HCT116 (cell line): Measurements from ENCODE around the gene CYB5B. TPM values are rescaled to one million over a fixed set of nuclear protein-coding genes. Genes with fewer than 3 reads are reported as not detected.

ENCODE experiments used
- ATAC-seq: fragments of 200-7000 bp; cut with Tn5 transposase; 2 replicates; pipeline ENCODE4 v1.9.1; 2020; ENCODE audit warnings: mild to moderate bottlenecking, moderate library complexity
- BruUV-seq: library from RNA; stranded (reverse); fragments of 400-500 nt; replicated peaks from 2 replicates; lab custom pipeline; 2021; lab: Mats Ljungman, UMichigan
- CTCF ChIA-PET: fragments of 300-600 bp; sonication (Branson Sonifier 250); formaldehyde crosslinking; loops from one replicate; lab custom pipeline; 2021; ENCODE audit warnings: antibody characterized with exemption; lab: Charles Lee
- POLR2A ChIA-PET: fragments of 300-600, 350-600 bp; sonication (Branson Sonifier 250); formaldehyde crosslinking; loops from one replicate; lab custom pipeline; 2021; ENCODE audit warnings: antibody characterized with exemption; lab: Charles Lee
- RAD21 ChIA-PET, 2 experiments: fragments of 300-600 bp; sonication (Branson Sonifier 250); formaldehyde crosslinking; loops; one replicate each; lab custom pipeline; 2023; ENCODE audit warnings: low total read pairs in 2 of 2; ENCODE audit not compliant: uncharacterized antibody in 2 of 2, unreplicated experiment in 2 of 2, low non-redundant PET in 1 of 2; lab: Charles Lee
- DNase-seq: peaks from one replicate; pipeline ENCODE4 v3.0.0-alpha.2; 2010; ENCODE audit warnings: low read depth, low spot score
- H2AFZ ChIP-seq: fragments of 200-600 bp; shearing (Covaris generic), sonication (generic); 2 replicates; pipeline ENCODE4 v1.6.1; 2017; ENCODE audit warnings: low read depth, mixed run types, mixed read lengths, antibody characterized with exemption, low read length; ENCODE audit not compliant: poor library complexity, severe bottlenecking
- H3K27ac ChIP-seq: 2 replicates; pipeline ENCODE4 v1.5.1; 2012; ENCODE audit warnings: low read depth, low read length
- H3K27me3 ChIP-seq: fragments of 200-600 bp; sonication (generic); 2 replicates; pipeline ENCODE4 v1.6.1; 2016; ENCODE audit warnings: mixed run types, low read length, mixed read lengths; ENCODE audit not compliant: insufficient read depth
- H3K36me3 ChIP-seq, 2 experiments: fragments of 200-500 bp in 1 of 2; fragments of 200-600 bp in 1 of 2; sonication (Bioruptor generic) in 1 of 2; sonication (generic) in 1 of 2; 2 replicates each; pipeline versions ENCODE4 v1.5.1 to v1.6.1; 2014 to 2016; ENCODE audit warnings: low read length in 2 of 2, inconsistent platforms in 1 of 2, mixed read lengths in 1 of 2, mixed run types in 1 of 2; ENCODE audit not compliant: insufficient read depth in 2 of 2, control insufficient read depth in 1 of 2
- H3K4me1 ChIP-seq, 2 experiments: fragments of 200-600 bp in 1 of 2; sonication (generic) in 1 of 2; 2 replicates each; pipeline versions ENCODE4 v1.5.1 to v1.6.1; 2012 to 2017; ENCODE audit warnings: low read length in 2 of 2, inconsistent platforms in 1 of 2, mild to moderate bottlenecking in 1 of 2, mixed read lengths in 1 of 2, mixed run types in 1 of 2, moderate library complexity in 1 of 2; ENCODE audit not compliant: insufficient read depth in 2 of 2, control insufficient read depth in 1 of 2
- H3K4me2 ChIP-seq: fragments of 200-600 bp; sonication (generic); 2 replicates; pipeline ENCODE4 v1.6.1; 2017; ENCODE audit warnings: mixed run types, low read length, mixed read lengths
- H3K4me3 ChIP-seq, 2 experiments: fragments of 200-600 bp in 1 of 2; sonication (generic) in 1 of 2; replicated peaks in 1 of 2; 2 replicates each; pipeline ENCODE4 v1.5.1; 2011 to 2016; ENCODE audit warnings: low read length in 2 of 2, control low read depth in 1 of 2, low read depth in 1 of 2, mild to moderate bottlenecking in 1 of 2, mixed read lengths in 1 of 2, mixed run types in 1 of 2
- H3K79me2 ChIP-seq: fragments of 200-600 bp; sonication (generic); 2 replicates; pipeline ENCODE4 v1.6.1; 2017; ENCODE audit warnings: mild to moderate bottlenecking, mixed run types, low read length, moderate library complexity, mixed read lengths; ENCODE audit not compliant: insufficient read depth
- H3K9ac ChIP-seq: fragments of 200-600 bp; sonication (generic); 2 replicates; pipeline ENCODE4 v1.6.1; 2016; ENCODE audit warnings: low read length, mixed read lengths
- H3K9me2 ChIP-seq: fragments of 200-600 bp; sonication (generic), shearing (Covaris generic); 2 replicates; pipeline ENCODE4 v1.6.1; 2017; ENCODE audit warnings: mixed run types, mild to moderate bottlenecking, moderate library complexity; ENCODE audit not compliant: insufficient read depth
- H3K9me3 ChIP-seq, 2 experiments: fragments of 200-500 bp in 1 of 2; fragments of 200-600 bp in 1 of 2; sonication (Bioruptor generic) in 1 of 2; sonication (generic) in 1 of 2; 2 replicates each; pipeline ENCODE4 v1.6.1; 2014 to 2017; ENCODE audit warnings: low read length in 2 of 2, mixed read lengths in 2 of 2, inconsistent platforms in 1 of 2, low read depth in 1 of 2, mild to moderate bottlenecking in 1 of 2, mixed run types in 1 of 2, moderate library complexity in 1 of 2; ENCODE audit not compliant: control insufficient read depth in 1 of 2, insufficient read depth in 1 of 2
- H4K20me1 ChIP-seq: fragments of 200-600 bp; sonication (generic), shearing (Covaris generic); 2 replicates; pipeline ENCODE4 v1.6.1; 2017; ENCODE audit warnings: mixed run types, mild to moderate bottlenecking, moderate library complexity; ENCODE audit not compliant: insufficient read depth
- CEBPB ChIP-seq: IDR thresholded peaks from 2 replicates; pipeline ENCODE4 v1.6.1; 2012; ENCODE audit warnings: low read depth
- EGR1 ChIP-seq: IDR thresholded peaks from 2 replicates; pipeline ENCODE4 v1.6.1; 2012; ENCODE audit warnings: low read depth
- ELF1 ChIP-seq: IDR thresholded peaks from 2 replicates; pipeline ENCODE4 v1.6.1; 2012; ENCODE audit warnings: low read depth, borderline replicate concordance
- SP1 ChIP-seq: IDR thresholded peaks from 2 replicates; pipeline ENCODE4 v1.6.1; 2012; ENCODE audit warnings: low read depth
- YY1 ChIP-seq: IDR thresholded peaks from 2 replicates; pipeline ENCODE4 v1.6.1; 2011; ENCODE audit warnings: low read length, low read depth, moderate library complexity, mild to moderate bottlenecking; ENCODE audit not compliant: insufficient replicate concordance; ENCODE audit errors: extremely low read depth
- intact Hi-C: fragments of 100-400 bp; cut with micrococcal nuclease; formaldehyde crosslinking; loops from 2 replicates; pipeline ENCODE4 v1.10.0; 2022
- total RNA-seq: library from RNA; stranded (reverse); gene quantifications from one replicate; pipeline ENCODE4 v1.2.1, GENCODE V29; 2021; ENCODE audit not compliant: unreplicated experiment
- TF ChIP-seq, protein P1 (sequence below), 3 experiments: fragments of 200-600 bp in 1 of 3; sonication (generic) in 1 of 3; IDR thresholded peaks in 2 of 3; conservative IDR thresholded peaks in 1 of 3; 2 replicates each; pipeline ENCODE4 v1.5.1; 2012 to 2017; ENCODE audit warnings: low read depth in 2 of 3, low read length in 2 of 3, antibody characterized with exemption in 1 of 3, borderline replicate concordance in 1 of 3, control low read depth in 1 of 3, mild to moderate bottlenecking in 1 of 3, mixed read lengths in 1 of 3, mixed run types in 1 of 3, moderate library complexity in 1 of 3; ENCODE audit not compliant: insufficient read depth in 1 of 3

The CYB5B gene
- total RNA-seq, 1 experiment from 2014 or later = 689 TPM

GRCh38 chr16:69513180-69513966 lies 89.0 kb downstream of the CYB5B start:
- no peaks in the 10 kb centered on the region for H3K9me2 ChIP-seq
- peaks cover 29 to 37% of the 10 kb centered on the region in 2 experiments for H3K4me1 ChIP-seq
- ATAC-seq (peak; percentile 50; the same call in 1 of the 2 replicates), DNase-seq (no peak)
- H3K36me3 ChIP-seq = no peaks in the 10 kb centered on the region
- peak overlapping the region; percentile 86 for H3K4me2 ChIP-seq
- ChIA-PET RAD21 (no interaction called here), CTCF (no interaction called here), POLR2A (interaction anchor here (2.2 kb wide), 1 partner anchor 17 kb away, joined by 10 read pairs; no protein-coding TSS in a partner anchor)
- peaks cover 0 to 4% of the 10 kb centered on the region in 2 experiments; a peak in 1 of 4 replicates for H3K9me3 ChIP-seq
- H3K79me2 ChIP-seq = no peaks in the 10 kb centered on the region
- intact Hi-C loops = no loop called here
- no peaks in the 10 kb centered on the region for H3K27me3 ChIP-seq
- BruUV-seq = no TSS peak
- TF ChIP-seq ELF1 (no peak), EGR1 (no peak), YY1 (peak; percentile 55), CEBPB (no peak), SP1 (peak; percentile 6; the same call in 1 of the 2 replicates)
- TF ChIP-seq, protein P1, sequence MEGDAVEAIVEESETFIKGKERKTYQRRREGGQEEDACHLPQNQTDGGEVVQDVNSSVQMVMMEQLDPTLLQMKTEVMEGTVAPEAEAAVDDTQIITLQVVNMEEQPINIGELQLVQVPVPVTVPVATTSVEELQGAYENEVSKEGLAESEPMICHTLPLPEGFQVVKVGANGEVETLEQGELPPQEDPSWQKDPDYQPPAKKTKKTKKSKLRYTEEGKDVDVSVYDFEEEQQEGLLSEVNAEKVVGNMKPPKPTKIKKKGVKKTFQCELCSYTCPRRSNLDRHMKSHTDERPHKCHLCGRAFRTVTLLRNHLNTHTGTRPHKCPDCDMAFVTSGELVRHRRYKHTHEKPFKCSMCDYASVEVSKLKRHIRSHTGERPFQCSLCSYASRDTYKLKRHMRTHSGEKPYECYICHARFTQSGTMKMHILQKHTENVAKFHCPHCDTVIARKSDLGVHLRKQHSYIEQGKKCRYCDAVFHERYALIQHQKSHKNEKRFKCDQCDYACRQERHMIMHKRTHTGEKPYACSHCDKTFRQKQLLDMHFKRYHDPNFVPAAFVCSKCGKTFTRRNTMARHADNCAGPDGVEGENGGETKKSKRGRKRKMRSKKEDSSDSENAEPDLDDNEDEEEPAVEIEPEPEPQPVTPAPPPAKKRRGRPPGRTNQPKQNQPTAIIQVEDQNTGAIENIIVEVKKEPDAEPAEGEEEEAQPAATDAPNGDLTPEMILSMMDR (IDR thresholded peaks at IDR 0.05 in 2 of 3, conservative IDR thresholded peaks at IDR 0.05 in 1 of 3; ENCODE audit: borderline replicate concordance in 1 of 3, insufficient read depth in 1 of 3, low read depth in 2 of 3, low read length in 2 of 3) = no peak
- peak overlapping the region; percentile 46 for H3K9ac ChIP-seq
- no peak overlapping the region; a peak in 1 of 4 replicates for H3K4me3 ChIP-seq
- H2AFZ ChIP-seq = peak overlapping the region; percentile 80
- H3K27ac ChIP-seq = peak overlapping the region; percentile 72
- H4K20me1 ChIP-seq = no peaks in the 10 kb centered on the region
